Stimulated activated naive CD4-positive, alpha-beta T cell (primary cell): ENCODE measurements around the gene FSTL4.

Source experiments
- DNase-seq, 6 experiments: peaks; one replicate each; lab custom pipeline; 2025; lab: John Stamatoyannopoulos, UW

Gene FSTL4

DNA sequence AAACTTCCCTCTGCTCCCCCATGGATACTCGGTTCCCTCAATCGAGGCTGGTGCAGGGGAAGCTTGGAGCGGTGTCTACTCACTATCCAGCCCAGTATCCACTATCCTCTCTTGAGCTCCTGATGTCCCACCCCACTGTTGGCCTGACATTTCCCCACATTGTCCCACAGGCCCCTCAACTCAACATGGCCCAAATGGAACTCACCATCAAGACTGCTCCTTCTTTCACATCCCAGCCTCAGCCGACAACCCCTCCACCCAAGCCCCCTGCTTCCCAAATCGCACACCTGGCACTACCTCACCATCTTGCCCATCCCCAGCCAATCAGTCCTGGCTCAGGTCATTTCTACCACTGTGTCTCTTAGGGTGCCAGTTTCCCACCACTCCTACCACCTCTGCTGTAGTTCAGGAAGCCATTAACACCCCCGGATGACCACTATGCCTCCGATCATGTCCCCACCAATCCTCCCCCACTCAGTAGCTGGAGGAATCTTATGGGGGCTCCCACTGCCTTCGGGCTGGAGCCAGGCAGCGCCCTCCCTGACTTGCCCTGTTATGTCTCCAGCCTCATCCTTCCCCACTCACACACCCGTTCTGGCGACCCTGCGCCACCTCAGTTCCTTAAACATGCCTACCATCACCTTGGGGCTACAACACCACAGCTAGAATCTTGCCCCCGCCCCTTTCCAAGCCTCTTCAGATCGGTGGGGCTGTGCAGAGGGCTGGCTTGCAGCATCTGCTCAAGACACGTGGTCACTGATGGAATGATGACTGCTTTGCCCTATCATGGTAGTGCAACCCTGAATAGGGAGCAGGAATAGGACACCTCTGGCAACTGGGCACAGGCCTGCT lies 273.6 kb downstream of the FSTL4 start:
- DNase-seq, result no peak

DNA sequence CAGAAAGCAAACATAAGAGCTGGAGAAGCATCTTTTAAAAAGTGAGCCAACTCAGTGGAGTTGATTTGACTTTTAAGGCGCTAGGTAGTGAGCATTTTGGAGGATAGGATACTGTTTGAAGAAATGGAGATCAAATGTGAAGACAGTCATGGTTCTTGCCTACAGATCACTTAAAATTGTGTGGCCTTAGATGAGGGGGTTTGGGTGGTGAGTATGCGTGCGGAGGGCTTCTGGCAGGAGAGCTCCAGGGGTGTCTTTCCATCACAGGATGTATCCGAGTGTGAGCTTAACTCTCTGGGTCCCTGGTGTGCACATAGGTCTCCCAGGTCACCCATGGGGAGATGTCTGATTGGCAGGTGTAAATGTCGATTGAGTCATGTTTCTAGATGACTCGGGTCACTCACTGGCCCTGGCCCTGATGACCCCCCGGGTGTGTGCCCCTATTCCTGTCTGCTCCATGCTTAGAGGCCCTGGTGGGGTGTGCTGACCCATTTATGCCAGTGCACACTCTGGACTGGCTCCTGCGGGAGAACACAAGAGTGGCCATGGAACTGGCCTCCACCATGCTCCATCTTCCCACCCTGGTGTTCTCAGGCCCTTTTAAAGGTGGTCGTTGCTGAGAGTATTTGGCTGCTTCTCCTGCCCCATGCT lies 274.4 kb downstream of the FSTL4 start:
- DNase-seq, result no peak

DNA sequence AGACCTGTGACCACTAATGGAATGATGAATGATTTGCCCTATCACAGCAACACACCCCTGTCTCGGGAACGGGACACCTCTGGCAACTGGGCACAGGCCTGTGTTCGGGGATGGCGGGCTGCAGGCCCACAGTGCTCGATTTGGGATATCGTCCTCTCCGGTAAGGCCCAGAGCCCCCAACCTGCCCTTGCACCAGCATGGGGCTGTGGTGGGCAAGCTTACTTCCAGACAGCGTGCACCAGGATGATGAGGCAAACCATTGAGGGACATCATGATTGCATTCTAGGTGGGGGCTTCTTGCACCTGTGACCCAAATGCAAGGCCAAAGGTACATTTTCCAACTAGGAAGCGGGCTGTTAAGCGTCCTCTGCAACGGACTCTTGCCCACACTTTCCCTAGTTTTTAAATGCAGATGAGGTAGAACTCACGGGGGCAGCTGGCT lies 275.4 kb downstream of the FSTL4 start:
- DNase-seq, result no peak

DNA sequence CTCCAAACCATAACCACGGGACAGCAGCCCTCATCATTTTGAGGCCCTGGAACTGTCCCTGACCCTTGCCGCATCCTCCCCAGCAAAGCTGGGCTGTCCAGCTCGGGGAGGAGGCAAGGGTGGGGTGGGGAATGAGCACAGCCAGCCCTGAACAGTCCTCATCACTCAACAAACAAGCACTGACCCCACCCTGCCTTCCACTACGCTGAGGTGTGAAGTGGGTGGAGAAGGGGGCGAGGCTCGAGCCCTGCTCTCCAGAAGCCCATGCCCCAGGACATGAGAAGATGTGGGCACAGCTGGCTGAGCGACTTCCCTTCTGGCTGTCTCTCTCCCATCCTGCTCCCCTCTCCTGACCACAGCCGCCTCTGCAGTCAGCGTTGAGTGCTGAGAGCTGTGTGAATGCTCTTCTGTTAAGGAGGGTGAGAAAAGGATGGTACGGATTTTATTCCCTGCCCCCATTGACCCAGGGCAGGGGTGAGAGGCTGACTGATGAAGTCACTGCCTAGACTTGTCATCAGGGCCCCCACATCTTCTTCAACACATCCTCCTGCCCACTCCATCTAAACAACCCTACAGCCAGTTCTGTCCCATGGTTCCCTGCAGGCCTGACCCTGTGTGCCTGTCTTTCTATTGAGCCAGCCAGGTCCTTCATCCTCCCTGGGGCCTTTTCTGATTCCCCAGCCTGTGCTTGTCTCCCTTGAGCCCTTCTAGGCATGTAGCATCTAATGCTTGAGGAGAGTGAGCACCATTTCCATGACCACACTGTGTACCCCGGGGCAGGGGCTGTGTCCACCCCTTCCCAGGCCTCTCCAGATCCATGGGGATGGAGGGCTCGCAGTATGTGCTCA lies 276.0 kb downstream of the FSTL4 start:
- no peak for DNase-seq

DNA sequence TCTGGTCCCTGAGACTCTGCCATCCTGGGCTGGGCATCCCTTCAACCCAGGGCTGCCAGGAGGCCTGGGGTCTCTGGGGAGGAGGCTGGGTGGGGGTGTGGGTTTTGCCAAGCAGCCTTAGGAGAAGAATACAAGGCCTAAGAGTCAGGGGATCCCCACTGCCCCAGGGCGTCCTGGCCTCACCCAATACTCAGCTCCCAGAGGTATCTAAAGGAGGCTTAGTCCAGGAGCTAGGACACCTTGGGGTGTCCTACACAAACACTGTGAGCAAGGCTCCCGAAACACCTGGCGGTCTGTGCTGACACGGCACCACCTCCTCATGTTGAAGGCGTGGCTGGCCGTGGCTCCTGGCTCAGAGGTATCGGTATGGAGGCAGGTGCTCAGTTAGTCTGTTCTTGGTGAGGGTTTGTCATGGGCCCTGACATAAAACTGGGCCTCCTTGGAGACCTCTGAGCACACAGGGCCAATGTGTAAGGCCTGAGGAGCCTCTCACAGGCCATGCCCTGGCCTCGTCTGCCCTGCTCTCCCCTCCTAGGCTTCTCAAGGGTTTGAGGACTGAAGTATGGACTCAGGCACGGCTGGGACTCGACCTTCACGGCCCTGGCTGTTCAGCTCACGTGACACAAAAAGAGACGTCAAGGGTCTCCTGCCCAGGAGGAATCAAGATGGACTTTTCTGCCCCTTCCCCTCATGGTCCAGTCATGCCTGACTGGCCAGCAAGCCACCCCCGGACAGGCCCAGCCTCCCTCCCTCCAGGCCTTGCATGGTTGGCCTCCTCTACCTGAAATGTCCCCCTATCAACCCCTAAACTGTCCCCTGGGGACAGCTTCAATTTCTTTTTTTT lies 277.3 kb downstream of the FSTL4 start:
- DNase-seq, result no peak

DNA sequence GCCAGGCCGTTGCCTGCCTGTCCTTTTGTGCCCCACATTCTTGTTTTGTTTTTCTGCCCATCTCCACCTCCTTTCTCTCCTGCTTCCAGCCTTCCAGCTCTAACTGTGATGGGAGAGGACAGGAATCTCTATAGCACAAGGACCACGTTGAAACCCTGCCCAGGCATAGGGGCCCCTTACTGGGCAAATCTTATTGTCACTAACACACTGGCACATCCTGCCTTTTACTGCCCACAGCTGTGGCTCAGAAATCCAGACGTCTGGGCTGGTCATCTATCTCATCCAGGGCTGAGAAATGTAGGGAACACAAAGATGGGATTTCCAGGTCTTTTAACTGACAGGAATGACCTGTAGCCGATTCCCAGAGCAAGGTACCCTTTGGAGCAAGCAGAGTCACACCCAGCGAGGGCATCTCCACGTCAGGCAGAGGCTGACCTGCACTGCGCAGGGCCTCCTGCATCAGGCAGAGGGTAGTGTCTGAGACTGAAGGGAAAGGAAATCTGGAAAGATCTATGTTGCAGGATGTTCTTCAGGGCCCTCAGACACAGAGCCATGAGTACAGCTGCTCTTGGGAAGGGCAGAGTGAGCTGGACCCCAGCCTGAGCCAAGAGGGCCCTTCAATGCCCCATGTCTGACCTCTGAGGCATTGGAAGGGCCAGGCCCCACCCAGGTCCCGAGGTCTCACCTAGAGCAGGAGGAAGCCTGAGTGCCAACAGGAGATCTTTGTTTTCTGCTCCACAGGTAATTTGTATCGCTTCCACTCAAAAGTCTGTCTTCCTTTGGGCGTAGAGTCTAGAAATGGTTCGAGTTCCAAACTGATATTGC lies 278.8 kb downstream of the FSTL4 start:
- no peak for DNase-seq

- no peak for DNase-seq
These were observed 279.8 kb downstream of the FSTL4 start for GRCh38 chr5:133332439-133333024.

DNA sequence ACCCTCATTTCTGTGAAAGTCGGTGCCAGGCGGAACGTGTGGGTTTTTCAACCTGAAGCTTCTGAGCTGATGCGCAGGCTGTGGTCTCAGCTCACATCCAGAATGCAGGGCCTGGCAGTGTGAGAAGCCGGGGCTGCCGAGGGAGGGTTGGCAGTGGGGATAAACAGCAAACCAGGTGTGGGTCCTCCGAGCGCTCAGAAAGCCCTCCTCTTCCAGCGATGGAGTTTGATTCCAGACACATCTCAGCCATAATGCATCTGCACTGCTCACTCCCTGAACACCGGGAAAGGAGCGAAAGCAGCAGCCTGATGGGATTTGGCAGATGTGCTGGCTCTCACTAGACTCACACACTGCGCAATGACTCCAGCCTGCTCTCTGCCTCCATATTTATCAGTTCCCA lies 280.4 kb downstream of the FSTL4 start:
- DNase-seq, result no peak

DNA sequence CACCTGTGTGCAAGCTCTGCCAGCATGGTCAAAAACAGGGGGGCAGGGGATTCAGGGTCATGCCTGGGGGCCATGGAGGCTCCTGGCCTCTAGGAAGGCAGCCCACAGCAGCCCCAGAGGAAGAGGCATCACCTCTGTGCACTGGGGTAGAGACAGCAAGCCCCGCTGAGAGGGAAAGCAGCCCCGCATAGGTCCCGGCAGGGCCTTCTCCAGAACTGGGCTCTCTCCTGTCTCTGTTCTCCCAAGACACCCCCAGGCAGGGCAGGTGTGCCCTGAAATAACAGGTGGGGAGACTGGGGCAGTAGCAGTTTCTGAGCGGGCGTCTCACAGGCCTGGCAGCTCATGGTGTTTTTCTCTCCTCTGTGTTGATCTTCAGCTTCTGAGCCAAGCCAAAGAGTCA lies 281.4 kb downstream of the FSTL4 start:
- DNase-seq, result no peak

DNA sequence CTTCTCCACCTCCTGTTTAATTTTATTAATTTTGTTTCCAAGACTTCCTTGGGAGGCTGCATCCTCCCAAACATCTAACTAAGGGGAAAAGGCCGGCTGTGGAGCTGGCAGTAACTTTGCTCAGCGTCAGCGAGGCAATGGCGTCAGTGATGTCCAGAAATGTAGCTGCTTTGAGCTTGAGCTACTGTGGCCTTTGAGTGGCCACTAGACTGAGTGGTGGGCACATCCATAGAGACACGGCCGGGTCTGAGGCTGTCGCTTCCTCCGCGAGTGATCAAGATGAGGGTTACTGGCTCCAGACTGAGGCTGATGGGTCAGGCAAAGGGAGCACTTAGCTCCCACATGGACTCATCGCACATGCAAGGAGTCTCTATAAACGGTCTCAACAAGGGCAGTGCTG lies 283.5 kb downstream of the FSTL4 start:
- no peak for DNase-seq

DNA sequence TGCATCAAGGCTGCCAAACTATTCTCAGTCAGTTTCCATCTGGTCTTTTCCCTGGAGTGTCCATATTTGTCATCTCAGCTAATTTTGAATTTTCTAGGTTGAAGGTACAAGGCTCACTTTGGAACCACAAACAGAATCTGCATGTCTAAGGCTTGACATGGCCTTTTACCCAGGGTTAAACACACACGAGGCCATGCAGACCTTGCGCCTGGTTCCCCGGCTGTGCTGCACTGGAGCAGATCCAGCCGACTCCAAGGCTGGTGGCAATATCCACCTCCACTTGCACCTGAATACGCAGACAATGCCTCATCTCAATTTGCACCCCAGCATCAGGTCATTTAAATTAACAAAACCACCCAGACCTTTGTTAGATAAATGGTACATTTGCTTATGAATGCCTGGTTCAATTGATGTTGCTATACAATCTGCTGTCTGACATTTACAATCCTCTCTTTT lies 284.4 kb downstream of the FSTL4 start:
- no peak for DNase-seq

DNA sequence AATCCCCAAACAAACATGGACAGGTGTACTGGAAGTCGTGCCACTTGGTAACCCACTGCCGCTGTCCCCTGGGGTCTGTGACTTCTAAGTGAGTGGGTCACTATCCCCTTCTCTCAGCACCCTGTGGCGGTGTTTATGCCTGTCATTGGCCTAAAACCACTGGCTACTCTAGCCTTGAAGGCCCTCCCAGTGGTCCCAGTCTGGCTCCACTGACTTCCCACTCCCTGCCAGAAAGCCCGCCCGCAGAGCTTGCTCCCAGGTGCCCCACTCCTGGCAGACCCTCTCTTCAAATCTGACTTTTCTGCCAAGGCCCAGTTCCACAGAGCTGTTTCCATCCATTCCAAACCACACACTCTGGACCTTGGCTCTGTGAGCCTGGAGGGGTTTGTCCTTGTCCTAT lies 286.0 kb downstream of the FSTL4 start:
- no peak for DNase-seq

DNA sequence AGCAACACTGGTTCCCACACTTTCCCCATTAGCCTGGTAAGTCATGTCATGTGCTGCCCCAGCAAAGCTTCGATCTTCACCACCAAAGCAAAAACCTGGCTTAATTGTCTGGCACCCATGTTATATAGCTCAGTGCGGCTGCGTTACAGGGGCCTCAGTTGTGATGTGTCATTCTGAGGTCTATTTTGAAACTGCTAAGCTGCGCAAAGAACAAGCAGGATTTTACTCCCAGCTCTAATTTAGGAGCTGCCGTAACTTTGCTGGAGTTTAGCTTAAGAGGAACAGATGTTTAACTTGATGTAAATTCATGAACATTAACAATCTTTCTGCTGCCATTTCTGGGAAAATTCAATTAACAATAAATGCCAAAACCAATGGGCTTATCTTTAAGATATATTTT lies 286.5 kb downstream of the FSTL4 start:
- no peak for DNase-seq

DNA sequence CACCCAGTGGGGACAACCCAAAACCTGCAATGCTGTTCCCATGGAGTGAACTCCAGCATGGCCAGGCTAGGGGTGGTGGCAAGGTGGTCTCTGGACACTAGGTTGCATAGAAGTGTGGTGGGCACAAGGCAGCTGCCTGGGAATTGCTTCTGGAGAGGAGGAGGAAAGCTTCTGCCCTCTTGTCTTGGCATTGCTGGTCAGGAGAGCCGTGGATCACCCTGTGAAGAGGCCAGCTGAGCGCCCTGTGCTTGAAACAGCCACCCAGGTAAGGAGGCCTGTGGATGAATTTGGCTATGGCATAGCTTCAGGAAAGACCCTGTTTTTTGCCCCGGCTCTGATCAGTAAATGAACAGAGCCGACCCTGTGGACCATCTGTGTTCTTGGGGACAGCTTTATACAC lies 287.4 kb downstream of the FSTL4 start:
- DNase-seq, result no peak

DNA sequence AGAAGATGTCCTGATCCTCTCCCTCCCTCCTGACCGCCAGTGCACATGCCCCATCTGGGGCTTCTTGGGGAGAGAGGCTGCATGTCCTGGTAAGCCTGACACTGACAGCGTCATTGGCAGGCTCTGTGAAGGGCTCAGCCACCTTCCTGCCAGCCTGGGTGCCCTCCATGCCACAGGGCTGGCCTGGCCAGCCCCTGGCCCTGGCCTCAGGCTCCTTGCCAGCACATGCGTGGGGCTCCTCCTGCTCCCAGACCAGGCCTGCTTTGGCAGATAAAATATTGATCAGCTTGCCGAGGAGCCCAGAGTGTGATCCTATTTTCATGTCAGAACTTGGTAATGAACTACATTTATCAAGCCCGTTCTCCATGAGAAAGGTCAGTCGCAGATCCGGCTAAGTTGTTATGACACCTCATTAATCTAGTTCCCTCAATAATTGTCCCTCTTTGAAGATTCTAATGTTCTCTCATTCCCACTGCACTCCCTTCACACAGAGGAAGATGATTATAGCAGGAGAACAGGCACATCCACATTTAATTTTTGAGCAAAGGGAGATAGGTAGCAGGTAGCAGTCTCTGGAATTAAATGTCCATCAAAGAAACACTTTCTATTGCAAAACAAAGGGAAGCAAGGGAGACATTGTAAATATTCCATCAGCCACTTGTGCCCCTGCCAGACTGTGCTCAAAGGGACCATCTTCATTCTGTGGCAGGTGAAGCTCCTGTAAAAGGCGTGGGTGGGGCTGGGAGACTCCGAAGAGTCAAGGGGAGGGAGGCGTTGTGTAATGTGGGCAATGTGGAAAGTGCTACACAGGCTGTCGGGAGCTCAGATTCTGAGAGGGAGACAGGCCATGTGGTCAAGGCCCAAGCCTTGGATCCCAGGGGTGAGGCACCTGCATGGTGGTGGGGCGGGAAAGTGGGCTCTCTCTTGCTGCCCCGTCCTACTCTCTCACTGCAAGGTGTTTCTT lies 288.6 kb downstream of the FSTL4 start:
- DNase-seq, result no peak

DNA sequence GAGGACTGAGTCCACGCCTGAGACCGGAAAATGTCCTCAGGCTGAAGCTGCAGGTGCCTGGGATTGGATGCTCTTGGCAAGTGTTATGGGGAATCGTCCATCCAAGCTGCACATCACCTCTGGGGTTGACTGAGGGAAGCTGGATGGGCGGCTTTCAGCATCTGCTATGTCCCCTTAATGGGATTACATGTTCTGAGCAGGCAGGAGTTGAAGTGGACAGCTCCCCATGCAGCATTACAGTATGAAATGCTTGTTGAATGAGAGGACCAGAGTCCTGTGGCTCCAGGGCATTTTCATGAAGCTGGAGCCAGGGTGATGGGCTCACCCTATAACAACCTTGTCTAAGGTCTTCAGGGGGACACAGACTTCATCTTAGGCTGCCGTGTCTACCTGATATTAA lies 289.6 kb downstream of the FSTL4 start:
- no peak for DNase-seq

- DNase-seq, result no peak
These were observed 290.4 kb downstream of the FSTL4 start for GRCh38 chr5:133321833-133322420.

DNA sequence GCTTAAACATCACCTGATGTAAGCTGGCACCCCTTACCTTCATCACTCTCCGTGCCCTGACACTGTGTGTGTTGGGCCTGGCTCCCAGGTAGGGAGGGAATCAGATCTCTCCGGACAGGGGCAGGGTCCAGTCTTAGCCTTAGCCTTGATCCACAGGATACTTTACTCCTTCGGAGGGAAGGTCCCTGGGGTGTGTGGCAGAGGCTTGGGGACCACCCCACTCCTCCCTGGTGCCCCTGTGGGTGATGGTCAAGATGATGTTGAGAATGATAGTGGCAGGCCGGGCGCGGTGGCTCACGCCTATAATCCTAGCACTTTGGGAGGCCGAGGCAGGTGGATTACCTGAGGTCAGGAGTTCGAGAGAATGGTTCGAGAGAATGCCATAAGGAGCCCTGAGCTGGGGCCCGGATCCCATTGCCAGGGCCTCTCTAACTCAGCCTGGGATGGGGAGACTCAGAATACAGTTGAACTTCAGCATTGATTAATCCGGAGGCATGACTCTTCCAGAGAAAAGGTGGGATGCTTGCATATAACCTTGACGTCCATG lies 291.0 kb downstream of the FSTL4 start:
- no peak for DNase-seq
